Loucy (cell line): ENCODE results near the gene FKBP4.
"Not testable (repeated sequence)": the region's sequence is repeated elsewhere in the genome, so short reads cannot be mapped to it uniquely, and the experiment has no call there.

Source experiments
- H2AFZ ChIP-seq: fragments of 200-600 bp; sonication (generic); 2 replicates; pipeline ENCODE4 v1.6.0; 2016; ENCODE audit warnings: antibody characterized with exemption, mild to moderate bottlenecking, low read length, moderate library complexity
- H3F3A ChIP-seq: fragments of 200-600 bp; 2 replicates; pipeline ENCODE4 v1.6.0; 2016; ENCODE audit warnings: antibody characterized with exemption, low read depth, mild to moderate bottlenecking
- H3K27me3 ChIP-seq: fragments of 200-600 bp; sonication (generic); 2 replicates; pipeline ENCODE4 v1.6.1; 2014; ENCODE audit warnings: low read length, mild to moderate bottlenecking; ENCODE audit not compliant: insufficient read depth, poor library complexity, severe bottlenecking
- H3K36me3 ChIP-seq: fragments of 200-600 bp; sonication (generic); 2 replicates; pipeline ENCODE4 v1.6.1; 2016; ENCODE audit warnings: low read length; ENCODE audit not compliant: insufficient read depth
- H3K4me1 ChIP-seq: fragments of 200-600 bp; sonication (generic); 2 replicates; pipeline ENCODE4 v1.5.1; 2014; ENCODE audit warnings: low read length, mild to moderate bottlenecking; ENCODE audit not compliant: insufficient read depth, poor library complexity, severe bottlenecking
- H3K4me2 ChIP-seq: fragments of 200-600 bp; sonication (generic); 2 replicates; pipeline ENCODE4 v1.6.0; 2014; ENCODE audit warnings: antibody characterized with exemption, low read length, low read depth, mild to moderate bottlenecking; ENCODE audit not compliant: poor library complexity, severe bottlenecking
- H3K4me3 ChIP-seq: fragments of 200-600 bp; sonication (generic); 2 replicates; pipeline ENCODE4 v1.5.1; 2014; ENCODE audit warnings: low read length, mild to moderate bottlenecking, mixed read lengths; ENCODE audit not compliant: poor library complexity, severe bottlenecking
- H3K79me2 ChIP-seq: fragments of 200-600 bp; sonication (generic); 2 replicates; pipeline ENCODE4 v1.6.1; 2014; ENCODE audit warnings: low read length; ENCODE audit not compliant: insufficient read depth
- H3K9ac ChIP-seq: fragments of 200-600 bp; sonication (generic); 2 replicates; pipeline ENCODE4 v1.6.0; 2014; ENCODE audit warnings: mild to moderate bottlenecking, low read depth, low read length, moderate library complexity; ENCODE audit not compliant: poor library complexity, severe bottlenecking
- H3K9me2 ChIP-seq: fragments of 200-600 bp; sonication (generic); replicated peaks from 2 replicates; pipeline ENCODE4 v1.6.1; 2016; ENCODE audit warnings: low read depth, low read length, mixed read lengths
- H3K9me3 ChIP-seq: fragments of 200-600 bp; sonication (generic); 2 replicates; pipeline ENCODE4 v1.6.1; 2014; ENCODE audit warnings: mild to moderate bottlenecking, antibody characterized with exemption, low read length, low read depth; ENCODE audit not compliant: insufficient read depth
- H4K20me1 ChIP-seq: fragments of 200-600 bp; sonication (generic); 2 replicates; pipeline ENCODE4 v1.6.0; 2014; ENCODE audit warnings: antibody characterized with exemption, low read length, mild to moderate bottlenecking; ENCODE audit not compliant: insufficient read depth, poor library complexity, severe bottlenecking
- EZH2phosphoT487 ChIP-seq: fragments of 200-600 bp; IDR thresholded peaks from 2 replicates; pipeline ENCODE4 v1.6.1; 2018; ENCODE audit warnings: antibody characterized with exemption, mild to moderate bottlenecking, moderate library complexity, borderline replicate concordance
- TF ChIP-seq, protein P1 (sequence below): fragments of 200-600 bp; sonication (generic); conservative IDR thresholded peaks from 2 replicates; pipeline ENCODE4 v1.5.1; 2014; ENCODE audit warnings: mild to moderate bottlenecking, antibody characterized with exemption, low read length

Gene FKBP4

DNA sequence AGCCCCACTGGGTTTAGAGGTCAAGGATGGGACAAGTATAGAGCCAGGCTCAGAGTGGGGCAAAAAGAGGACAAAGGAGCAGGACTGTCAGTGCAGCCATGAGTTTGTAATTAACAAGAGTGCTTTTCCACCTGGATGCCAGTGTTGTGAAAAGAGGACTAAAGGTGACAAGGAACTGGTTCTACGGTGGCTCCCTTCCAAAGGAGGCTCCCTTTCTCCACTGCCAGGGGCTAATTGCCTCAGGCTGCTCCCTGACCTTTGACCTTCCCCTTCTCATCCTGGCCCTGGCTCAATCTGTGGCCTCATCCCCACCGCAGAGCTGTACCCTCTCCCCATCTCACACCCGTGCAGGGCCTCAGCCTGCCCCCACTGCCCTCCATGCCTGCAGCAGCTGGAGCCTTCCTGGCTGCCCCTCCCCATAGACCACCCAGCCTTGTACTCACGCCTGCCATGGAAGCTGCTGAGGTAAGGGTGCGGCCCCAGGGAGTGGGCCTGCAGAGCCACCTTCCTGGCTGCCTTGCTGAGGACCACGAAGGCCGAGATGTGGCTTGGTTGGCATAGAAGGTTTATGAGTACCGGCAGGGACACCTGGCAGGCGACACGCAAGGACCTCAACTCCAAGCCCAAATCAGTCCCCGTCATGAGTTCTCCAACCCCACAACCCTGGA lies 24.8 kb upstream of the FKBP4 start:
- Histone ChIP-seq H2AFZ (no peak overlapping the region), H3K4me2 (no peak overlapping the region), H3K9me2 (no peaks in the 10 kb centered on the region), H4K20me1 (no peaks in the 10 kb centered on the region), H3K4me3 (no peak overlapping the region), H3K9ac (no peak overlapping the region), H3K27me3 (no peaks in the 10 kb centered on the region), H3K79me2 (no peaks in the 10 kb centered on the region), H3K36me3 (no peaks in the 10 kb centered on the region), H3K4me1 (no peaks in the 10 kb centered on the region), H3F3A (no peaks in the 10 kb centered on the region), H3K9me3 (no peaks in the 10 kb centered on the region)
- TF ChIP-seq, protein P1, sequence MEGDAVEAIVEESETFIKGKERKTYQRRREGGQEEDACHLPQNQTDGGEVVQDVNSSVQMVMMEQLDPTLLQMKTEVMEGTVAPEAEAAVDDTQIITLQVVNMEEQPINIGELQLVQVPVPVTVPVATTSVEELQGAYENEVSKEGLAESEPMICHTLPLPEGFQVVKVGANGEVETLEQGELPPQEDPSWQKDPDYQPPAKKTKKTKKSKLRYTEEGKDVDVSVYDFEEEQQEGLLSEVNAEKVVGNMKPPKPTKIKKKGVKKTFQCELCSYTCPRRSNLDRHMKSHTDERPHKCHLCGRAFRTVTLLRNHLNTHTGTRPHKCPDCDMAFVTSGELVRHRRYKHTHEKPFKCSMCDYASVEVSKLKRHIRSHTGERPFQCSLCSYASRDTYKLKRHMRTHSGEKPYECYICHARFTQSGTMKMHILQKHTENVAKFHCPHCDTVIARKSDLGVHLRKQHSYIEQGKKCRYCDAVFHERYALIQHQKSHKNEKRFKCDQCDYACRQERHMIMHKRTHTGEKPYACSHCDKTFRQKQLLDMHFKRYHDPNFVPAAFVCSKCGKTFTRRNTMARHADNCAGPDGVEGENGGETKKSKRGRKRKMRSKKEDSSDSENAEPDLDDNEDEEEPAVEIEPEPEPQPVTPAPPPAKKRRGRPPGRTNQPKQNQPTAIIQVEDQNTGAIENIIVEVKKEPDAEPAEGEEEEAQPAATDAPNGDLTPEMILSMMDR = no peak
- TF ChIP-seq EZH2phosphoT487 = no peak

DNA sequence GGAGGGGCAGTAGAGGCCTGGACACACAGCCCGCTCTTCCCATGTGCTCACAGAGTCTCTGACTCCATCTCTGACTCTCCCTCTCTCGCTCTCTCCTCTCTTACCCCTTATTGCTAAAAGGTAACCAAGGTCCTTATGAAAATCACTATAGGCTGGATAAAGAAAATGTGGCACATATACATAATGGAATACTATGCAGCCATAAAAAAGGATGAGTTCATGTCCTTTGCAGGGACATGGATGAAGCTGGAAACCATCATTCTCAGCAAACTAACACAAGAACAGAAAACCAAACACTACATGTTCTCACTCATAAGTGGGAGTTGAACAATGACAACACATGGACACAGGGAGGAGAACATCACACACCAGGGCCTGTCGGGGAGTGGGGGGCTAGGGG lies 24.2 kb upstream of the FKBP4 start:
- H3F3A ChIP-seq, H3K9me2 ChIP-seq, H2AFZ ChIP-seq, H3K4me3 ChIP-seq, H3K4me2 ChIP-seq, H3K9ac ChIP-seq, H4K20me1 ChIP-seq, H3K79me2 ChIP-seq, H3K4me1 ChIP-seq, H3K36me3 ChIP-seq, H3K27me3 ChIP-seq, H3K9me3 ChIP-seq: not testable (repeated sequence)

DNA sequence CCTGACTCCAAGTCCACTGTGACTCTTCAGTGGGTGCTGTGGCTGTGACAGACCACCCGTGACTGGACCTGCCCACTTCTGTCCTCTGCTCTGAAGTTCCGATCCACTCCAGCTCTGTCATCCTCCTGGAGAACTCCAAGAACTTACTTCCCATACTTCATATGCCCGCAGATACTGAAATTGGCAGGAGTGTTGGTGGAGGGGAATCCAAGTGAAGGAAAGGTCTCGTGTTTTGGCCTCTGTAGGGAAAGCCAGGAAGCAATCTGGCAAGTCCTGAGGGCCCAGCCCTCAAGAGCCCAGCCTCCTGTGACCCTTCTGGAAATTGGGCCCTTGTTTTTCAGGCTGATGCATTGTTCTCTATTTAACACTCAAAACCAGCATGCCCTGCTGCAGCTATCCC lies 22.4 kb upstream of the FKBP4 start:
- Histone ChIP-seq H3K4me3 (no peak overlapping the region), H3F3A (no peaks in the 10 kb centered on the region), H3K4me1 (no peaks in the 10 kb centered on the region), H2AFZ (no peak overlapping the region), H3K4me2 (no peak overlapping the region), H3K9me3 (no peaks in the 10 kb centered on the region), H3K9ac (no peak overlapping the region), H3K79me2 (no peaks in the 10 kb centered on the region), H4K20me1 (no peaks in the 10 kb centered on the region), H3K36me3 (no peaks in the 10 kb centered on the region), H3K27me3 (no peaks in the 10 kb centered on the region), H3K9me2 (no peaks in the 10 kb centered on the region)
- TF ChIP-seq, protein P1 = no peak
- TF ChIP-seq EZH2phosphoT487 = no peak

DNA sequence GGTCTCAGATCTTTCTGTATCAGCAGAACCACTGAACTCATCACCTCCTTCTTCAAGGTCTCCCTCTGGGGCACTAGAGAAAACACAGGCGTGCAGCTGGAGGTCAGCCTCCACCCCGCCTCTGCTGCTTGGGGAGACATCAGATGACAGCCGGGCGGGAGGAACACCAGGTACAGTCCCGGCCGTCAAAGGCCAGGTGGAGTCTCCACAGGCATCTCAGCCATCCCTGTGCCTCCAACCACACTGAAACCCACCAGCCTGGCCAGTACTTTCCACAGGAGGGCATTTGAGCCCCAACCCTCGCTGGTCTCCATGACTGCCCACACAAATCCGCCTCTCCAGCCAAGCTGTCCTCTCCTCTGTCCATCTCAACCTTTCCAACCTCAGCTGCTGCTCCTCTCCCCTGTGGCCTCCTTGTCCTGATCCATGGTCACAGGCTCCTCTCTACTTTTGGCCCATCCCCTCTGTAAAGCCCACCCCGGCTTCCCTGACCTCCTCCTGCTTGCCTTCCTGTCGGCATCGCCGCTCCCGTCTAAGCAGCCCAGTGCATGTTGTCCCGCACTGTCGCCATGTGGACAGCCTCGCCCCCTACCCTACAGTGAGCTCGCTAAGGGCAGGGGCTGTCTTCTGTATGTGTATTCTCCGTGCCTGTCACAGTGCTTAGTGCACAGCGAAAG lies 21.4 kb upstream of the FKBP4 start:
- Histone ChIP-seq H3K4me1 (no peaks in the 10 kb centered on the region), H3K36me3 (no peaks in the 10 kb centered on the region), H4K20me1 (no peaks in the 10 kb centered on the region), H3K27me3 (no peaks in the 10 kb centered on the region), H3K9ac (no peak overlapping the region), H3K9me3 (no peaks in the 10 kb centered on the region), H3F3A (no peaks in the 10 kb centered on the region), H3K79me2 (no peaks in the 10 kb centered on the region), H3K4me2 (no peak overlapping the region), H3K4me3 (no peak overlapping the region), H2AFZ (no peak overlapping the region), H3K9me2 (no peaks in the 10 kb centered on the region)
- TF ChIP-seq EZH2phosphoT487 = no peak
- TF ChIP-seq, protein P1 = no peak
